ENCODE results near the gene GOLGA6C.
"Not testable (repeated sequence)": the region's sequence is repeated elsewhere in the genome, so short reads cannot be mapped to it uniquely, and the experiment has no call there.

- TF ChIP-seq CTCF, POLR2A (IDR thresholded peaks at IDR 0.05): not testable (repeated sequence)
Measured at GRCh38 chr15:75284152-75284551, 26.0 kb downstream of the GOLGA6C start.

All from Peyer's patch (tissue), 4 donors.